Liver (tissue), 9 donors: ENCODE data around the gene AFAP1. TPM values are rescaled to one million over a fixed set of nuclear protein-coding genes. Genes with fewer than 3 reads are reported as not detected.

Source experiments
- DNase-seq: peaks from one replicate; pipeline ENCODE4 v3.0.0-alpha.2; 2017; ENCODE audit warnings: low spot score
- H3K27ac ChIP-seq, 2 donors: one replicate each; pipeline ENCODE4 v1.7.0; 2013; ENCODE audit warnings: inconsistent platforms in 2 of 2, low read length in 2 of 2, control low read depth in 1 of 2, low read depth in 1 of 2, mild to moderate bottlenecking in 1 of 2
- H3K27me3 ChIP-seq, 4 donors: one replicate each; pipeline versions ENCODE4 v1.6.1 to v1.7.0; 2013; ENCODE audit warnings: low read length in 3 of 4, inconsistent platforms in 1 of 4, mild to moderate bottlenecking in 1 of 4, moderate library complexity in 1 of 4; ENCODE audit not compliant: control insufficient read depth in 4 of 4, insufficient read depth in 4 of 4
- H3K36me3 ChIP-seq, 4 donors: one replicate each; pipeline versions ENCODE4 v1.6.1 to v1.7.0; 2013; ENCODE audit warnings: low read length in 3 of 4, mild to moderate bottlenecking in 3 of 4, low read depth in 1 of 4, moderate library complexity in 1 of 4; ENCODE audit not compliant: control insufficient read depth in 4 of 4, insufficient read depth in 3 of 4
- H3K4me1 ChIP-seq, 4 donors: one replicate each; pipeline versions ENCODE4 v1.6.1 to v1.7.0; 2013; ENCODE audit warnings: low read length in 3 of 4, mild to moderate bottlenecking in 3 of 4, moderate library complexity in 1 of 4; ENCODE audit not compliant: control insufficient read depth in 4 of 4, insufficient read depth in 4 of 4
- H3K4me3 ChIP-seq, 3 donors: one replicate each; pipeline versions ENCODE4 v1.6.1 to v1.7.0; 2013; ENCODE audit warnings: low read length in 3 of 3, control low read depth in 1 of 3, low read depth in 1 of 3, mild to moderate bottlenecking in 1 of 3
- H3K9ac ChIP-seq, 2 donors: one replicate each; pipeline ENCODE4 v1.7.0; 2013; ENCODE audit warnings: low read length in 2 of 2, mild to moderate bottlenecking in 2 of 2, moderate library complexity in 2 of 2, control low read depth in 1 of 2, low read depth in 1 of 2
- H3K9me3 ChIP-seq, 4 donors: one replicate each; pipeline versions ENCODE4 v1.6.1 to v1.7.0; 2013; ENCODE audit warnings: low read length in 3 of 4; ENCODE audit not compliant: control insufficient read depth in 4 of 4
- ATF3 ChIP-seq: IDR thresholded peaks from 2 replicates; pipeline ENCODE4 v1.6.1; 2016; ENCODE audit warnings: antibody characterized with exemption
- CTCF ChIP-seq: fragments of 150-350 bp; IDR thresholded peaks from 2 replicates; pipeline ENCODE4 v1.5.1; 2017; ENCODE audit warnings: improper control_type of control experiment, low read depth, low read length; ENCODE audit not compliant: missing input control
- EGR1 ChIP-seq, 2 donors: IDR thresholded peaks; 2 replicates each; pipeline ENCODE4 v1.6.1; 2016 to 2018; ENCODE audit warnings: antibody characterized with exemption in 2 of 2, low read depth in 2 of 2
- FOXA1 ChIP-seq: IDR thresholded peaks from 2 replicates; pipeline ENCODE4 v1.6.1; 2016; ENCODE audit warnings: antibody characterized with exemption
- FOXA2 ChIP-seq: IDR thresholded peaks from 2 replicates; pipeline ENCODE4 v1.6.1; 2016; ENCODE audit warnings: antibody characterized with exemption
- GABPA ChIP-seq, 2 donors: IDR thresholded peaks in 1 of 2; conservative IDR thresholded peaks in 1 of 2; 2 replicates each; pipeline ENCODE4 v1.6.1; 2016; ENCODE audit warnings: antibody characterized with exemption in 2 of 2, mild to moderate bottlenecking in 1 of 2, moderate library complexity in 1 of 2
- HNF4A ChIP-seq, 2 donors: conservative IDR thresholded peaks; 2 replicates each; pipeline ENCODE4 v1.6.1; 2016; ENCODE audit warnings: antibody characterized with exemption in 2 of 2, mild to moderate bottlenecking in 2 of 2
- HNF4G ChIP-seq: IDR thresholded peaks from 2 replicates; pipeline ENCODE4 v1.6.1; 2016; ENCODE audit warnings: antibody characterized with exemption
- JUND ChIP-seq, 2 donors: IDR thresholded peaks; 2 replicates each; pipeline ENCODE4 v1.6.1; 2016; ENCODE audit warnings: antibody characterized with exemption in 2 of 2
- MAX ChIP-seq: IDR thresholded peaks from 2 replicates; pipeline ENCODE4 v1.6.1; 2016; ENCODE audit warnings: antibody characterized with exemption
- NR2F2 ChIP-seq: IDR thresholded peaks from 2 replicates; pipeline ENCODE4 v1.6.1; 2016; ENCODE audit warnings: antibody characterized with exemption
- RAD21 ChIP-seq, 2 donors: IDR thresholded peaks; 2 replicates each; pipeline ENCODE4 v1.6.1; 2016; ENCODE audit warnings: antibody characterized with exemption in 2 of 2, mild to moderate bottlenecking in 2 of 2
- REST ChIP-seq: IDR thresholded peaks from 2 replicates; pipeline ENCODE4 v1.6.1; 2016; ENCODE audit warnings: antibody characterized with exemption, mild to moderate bottlenecking
- RXRA ChIP-seq, 2 donors: IDR thresholded peaks; 2 replicates each; pipeline ENCODE4 v1.6.1; 2017 to 2018; ENCODE audit warnings: antibody characterized with exemption in 2 of 2, mild to moderate bottlenecking in 1 of 2
- SP1 ChIP-seq: IDR thresholded peaks from 2 replicates; pipeline ENCODE4 v1.6.1; 2018; ENCODE audit warnings: antibody characterized with exemption, mild to moderate bottlenecking
- TAF1 ChIP-seq: conservative IDR thresholded peaks from 2 replicates; pipeline ENCODE4 v1.6.1; 2016; ENCODE audit warnings: antibody characterized with exemption, mild to moderate bottlenecking
- YY1 ChIP-seq: IDR thresholded peaks from 2 replicates; pipeline ENCODE4 v1.6.1; 2016; ENCODE audit warnings: antibody characterized with exemption, mild to moderate bottlenecking
- ZBTB33 ChIP-seq: IDR thresholded peaks from 2 replicates; pipeline ENCODE4 v1.6.1; 2016; ENCODE audit warnings: antibody characterized with exemption
- WGBS: extraction: QIAGEN DNeasy Blood & Tissue Kit; methylation state at CpG from one replicate; pipeline ENCODE4 v1.1.7; 2013; 5-methylcytosine and 5-hydroxymethylcytosine counted together
- polyA plus RNA-seq, 2 donors: library from polyadenylated mRNA; stranded (reverse) in 1 of 2; unstranded in 1 of 2; fragments of 200-250 nt in 1 of 2; fragments of >200 nt in 1 of 2; fragmentation: Nextera tagmentation in 1 of 2; extraction: Ambion mirVana in 1 of 2; gene quantifications; one replicate each; pipeline versions ENCODE4 v1.2.1 to v1.2.3, GENCODE V29; 2013 to 2015
- total RNA-seq, 2 donors: library from RNA; depleted of rRNA; stranded (reverse); fragments of >200 nt; gene quantifications; one replicate each; pipeline ENCODE4 v1.2.3, GENCODE V29; 2014
- donor health status: healthy.
- donor health status: healthy.
- donor health status: healthy.
- donor health status: healthy.
- donor health status: healthy.

Gene AFAP1
- total and polyA plus RNA-seq, 4 donors = 0.40 to 3.2 (median 1.6) TPM

GRCh38 chr4:7842384-7843279 is 97.0 kb downstream of the AFAP1 start:
- TF ChIP-seq JUND (IDR thresholded peaks at IDR 0.05) (peak in 1 of 2 donors; percentile 27), EGR1 (IDR thresholded peaks at IDR 0.05; ENCODE audit: low read depth in 2 of 2) (no peak), REST (peak; percentile 53), MAX (no peak), YY1 (peak; percentile 15), RAD21 (IDR thresholded peaks at IDR 0.05) (peak in 1 of 2 donors; percentile 9)
- no peak for DNase-seq
- Histone ChIP-seq H3K4me1 (no peaks in the 10 kb centered on the region), H3K36me3 (no peaks in the 10 kb centered on the region), H3K27ac (peak overlapping the region; percentile 15 to 63), H3K27me3 (no peaks in the 10 kb centered on the region), H3K9me3 (no peaks in the 10 kb centered on the region), H3K4me3 (no peak overlapping the region), H3K9ac (no peak overlapping the region)
- WGBS = 85% methylated on average over 22 of the region's 22 CpGs

- 97% methylated on average over 2 of the region's 2 CpGs for WGBS
- Histone ChIP-seq H3K27me3 (no peaks in the 10 kb centered on the region), H3K4me3 (no peak overlapping the region), H3K9me3 (no peaks in the 10 kb centered on the region), H3K4me1 (no peaks in the 10 kb centered on the region), H3K27ac (no peak overlapping the region), H3K36me3 (no peaks in the 10 kb centered on the region), H3K9ac (no peak overlapping the region)
- TF ChIP-seq EGR1 (IDR thresholded peaks at IDR 0.05; ENCODE audit: low read depth in 2 of 2) (no peak), JUND (IDR thresholded peaks at IDR 0.05) (no peak), FOXA1 (no peak), RAD21 (IDR thresholded peaks at IDR 0.05) (no peak), RXRA (IDR thresholded peaks at IDR 0.05) (no peak), TAF1 (no peak), HNF4G (no peak), ATF3 (no peak), REST (no peak), CTCF (no peak), NR2F2 (no peak), YY1 (no peak), HNF4A (conservative IDR thresholded peaks at IDR 0.05) (no peak), SP1 (no peak), FOXA2 (no peak), GABPA (IDR thresholded peaks at IDR 0.05 in 1 of 2, conservative IDR thresholded peaks at IDR 0.05 in 1 of 2) (no peak), ZBTB33 (no peak), MAX (no peak)
- no peak for DNase-seq
Measured at GRCh38 chr4:7841894-7842293, 97.8 kb downstream of the AFAP1 start.
